Activated CD4-positive, alpha-beta T cell treated with anti-CD3 and anti-CD28 coated beads for 24 hours (primary cell): ENCODE results near the gene SAMMSON.

Source experiments
- DNase-seq, 2 donors: peaks; one replicate each; pipeline ENCODE4 v3.0.0-alpha.2; 2020; ENCODE audit warnings: low read depth in 2 of 2

SAMMSON gene

GRCh38 chr3:69999140-70000027 lies at the start of gene SAMMSON:
Gene SAMMSON (plus strand): TSS chr3:69999733.
- DNase-seq = no peak

- DNase-seq = no peak
Measured at GRCh38 chr3:69951616-69952015, 47.9 kb upstream of the SAMMSON start.

GRCh38 chr3:69959581-69959980 lies 40.0 kb upstream of the SAMMSON start:
- DNase-seq = no peak

- no peak for DNase-seq
Measured at GRCh38 chr3:69961706-69962439, 37.7 kb upstream of the SAMMSON start.

- no peak for DNase-seq
Measured at GRCh38 chr3:69963643-69964042, 35.9 kb upstream of the SAMMSON start.

- DNase-seq = no peak
Measured at GRCh38 chr3:69967156-69967555, 32.4 kb upstream of the SAMMSON start.

GRCh38 chr3:69970827-69971226 lies 28.7 kb upstream of the SAMMSON start:
- DNase-seq = no peak

GRCh38 chr3:69972672-69973071 lies 26.9 kb upstream of the SAMMSON start:
- DNase-seq = no peak

GRCh38 chr3:69976021-69976420 lies 23.5 kb upstream of the SAMMSON start:
- no peak for DNase-seq

- no peak for DNase-seq
Measured at GRCh38 chr3:69983546-69984265, 15.8 kb upstream of the SAMMSON start.

- no peak for DNase-seq
Measured at GRCh38 chr3:69985266-69985665, 14.3 kb upstream of the SAMMSON start.

- no peak for DNase-seq
Measured at GRCh38 chr3:69986419-69986818, 13.1 kb upstream of the SAMMSON start.

- no peak for DNase-seq
Measured at GRCh38 chr3:69987833-69988232, 11.7 kb upstream of the SAMMSON start.

GRCh38 chr3:69993757-69994156 lies 5.8 kb upstream of the SAMMSON start:
- DNase-seq = no peak

- DNase-seq = no peak
Measured at GRCh38 chr3:69994919-69995318, 4.6 kb upstream of the SAMMSON start.

GRCh38 chr3:69997631-69998307 lies 1.8 kb upstream of the SAMMSON start:
- DNase-seq = no peak

GRCh38 chr3:69998759-69999139 lies 784 bp upstream of the SAMMSON start:
- DNase-seq = no peak

GRCh38 chr3:70000028-70000410 lies 486 bp downstream of the SAMMSON start:
- no peak for DNase-seq

- no peak for DNase-seq
Measured at GRCh38 chr3:70000563-70001081, 1.1 kb downstream of the SAMMSON start.

GRCh38 chr3:70003119-70003518 lies 3.6 kb downstream of the SAMMSON start:
- DNase-seq = no peak

GRCh38 chr3:70006089-70006488 lies 6.6 kb downstream of the SAMMSON start:
- no peak for DNase-seq

- DNase-seq = no peak
Measured at GRCh38 chr3:70010346-70010745, 10.8 kb downstream of the SAMMSON start.
